D341Med (cell line): ENCODE results near the gene DCPS.
"Not testable (repeated sequence)": the region's sequence is repeated elsewhere in the genome, so short reads cannot be mapped to it uniquely, and the experiment has no call there.

Experiments
- DNase-seq: peaks from one replicate; pipeline ENCODE4 v3.0.0; 2012; ENCODE audit warnings: low spot score

DCPS gene

GRCh38 chr11:126290887-126291286 is 13.0 kb upstream of the DCPS start:
- no peak for DNase-seq

- DNase-seq, result no peak
Observed at GRCh38 chr11:126293726-126294125, 10.1 kb upstream of the DCPS start.

- DNase-seq, result no peak
Observed at GRCh38 chr11:126297004-126297403, 6.9 kb upstream of the DCPS start.

- no peak for DNase-seq
Observed at GRCh38 chr11:126304457-126305075, 706 bp downstream of the DCPS start.

GRCh38 chr11:126305699-126306098 is 1.8 kb downstream of the DCPS start:
- DNase-seq, result no peak

- DNase-seq, result peak; percentile 53
Observed at GRCh38 chr11:126307706-126308105, 3.8 kb downstream of the DCPS start.

GRCh38 chr11:126308271-126308671 is 4.4 kb downstream of the DCPS start:
- no peak for DNase-seq

- not testable (repeated sequence) for DNase-seq
Observed at GRCh38 chr11:126308771-126309170, 4.9 kb downstream of the DCPS start.

- peak; percentile 81 for DNase-seq
Observed at GRCh38 chr11:126310200-126310991, 6.5 kb downstream of the DCPS start.

- DNase-seq, result no peak
Observed at GRCh38 chr11:126310992-126311310, 7.1 kb downstream of the DCPS start.

GRCh38 chr11:126311401-126312291 is 7.8 kb downstream of the DCPS start:
- DNase-seq, result no peak

- DNase-seq, result peak; percentile 12
Observed at GRCh38 chr11:126312961-126313360, 9.1 kb downstream of the DCPS start.

GRCh38 chr11:126313826-126314225 is 10.0 kb downstream of the DCPS start:
- no peak for DNase-seq

GRCh38 chr11:126317432-126317755 is 13.5 kb downstream of the DCPS start:
- DNase-seq, result no peak

- no peak for DNase-seq
Observed at GRCh38 chr11:126317756-126318573, 14.1 kb downstream of the DCPS start.

- no peak for DNase-seq
Observed at GRCh38 chr11:126318574-126319373, 14.9 kb downstream of the DCPS start.

- DNase-seq, result no peak
Observed at GRCh38 chr11:126319374-126319740, 15.5 kb downstream of the DCPS start.

- no peak for DNase-seq
Observed at GRCh38 chr11:126322996-126323395, 19.1 kb downstream of the DCPS start.

GRCh38 chr11:126327281-126328000 is 23.6 kb downstream of the DCPS start:
- DNase-seq, result no peak

GRCh38 chr11:126328001-126328390 is 24.1 kb downstream of the DCPS start:
- DNase-seq, result no peak

GRCh38 chr11:126328444-126328843 is 24.6 kb downstream of the DCPS start:
- no peak for DNase-seq
